ENCODE measurements around the gene CTF1. TPM values are rescaled to one million over a fixed set of nuclear protein-coding genes. Genes with fewer than 3 reads are reported as not detected.

The CTF1 gene
- total and polyA plus RNA-seq, 2 donors (not counting 1 experiment from before 2014, with no cell fraction given) = 0.78 to 0.81 TPM

- DNase-seq (no peak), ATAC-seq (ENCODE audit: low read depth) (no peak)
- Histone ChIP-seq H3K79me2 (ENCODE audit: control insufficient read depth, insufficient read depth, low read length) (no peaks in the 10 kb centered on the region), H3K4me3 (ENCODE audit: control extremely low read depth in 1 of 5, extremely low read depth in 1 of 5, insufficient read depth in 1 of 5, low read depth in 2 of 5, low read length in 4 of 5) (no peak overlapping the region), H3K9me3 (ENCODE audit: control extremely low read depth in 1 of 3, control insufficient read depth in 2 of 3, insufficient read depth in 1 of 3, low read length in 2 of 3) (no peaks in the 10 kb centered on the region), H3K4me2 (replicated peaks; ENCODE audit: low read depth, low read length, poor library complexity, severe bottlenecking) (no peak overlapping the region), H2AFZ (ENCODE audit: insufficient read depth, low read depth, low read length, poor library complexity, severe bottlenecking) (no peak overlapping the region), H3K4me1 (ENCODE audit: control insufficient read depth in 2 of 2, insufficient read depth in 2 of 2, low read length in 2 of 2) (no peaks in the 10 kb centered on the region), H3K27me3 (replicated peaks in 1 of 4; ENCODE audit: control extremely low read depth in 1 of 4, control insufficient read depth in 3 of 4, insufficient read depth in 4 of 4, low read length in 3 of 4) (no peaks in the 10 kb centered on the region), H4K20me1 (ENCODE audit: control insufficient read depth, insufficient read depth, low read length, poor library complexity, severe bottlenecking) (no peaks in the 10 kb centered on the region), H3K9ac (ENCODE audit: low read length) (no peak overlapping the region), H3K36me3 (replicated peaks in 1 of 2; ENCODE audit: control extremely low read depth in 1 of 2, control insufficient read depth in 1 of 2, extremely low read depth in 1 of 2, insufficient read depth in 2 of 2, low read length in 1 of 2) (no peaks in the 10 kb centered on the region), H3K27ac (ENCODE audit: low read length in 2 of 2) (no peak overlapping the region)
- ChIA-PET CTCF (no interaction called here), POLR2A (no interaction called here)
- no peak overlapping the region for H3K4me3 Mint-ChIP-seq
- no peaks in the 10 kb centered on the region for H3K27me3 Mint-ChIP-seq
- H3K9me3 Mint-ChIP-seq (ENCODE audit: insufficient read depth) = no peaks in the 10 kb centered on the region
- intact Hi-C loops (cut with micrococcal nuclease) = no loop called here
- H3K27ac Mint-ChIP-seq = no peak overlapping the region
- peaks cover 3% of the 10 kb centered on the region for H3K4me1 Mint-ChIP-seq
- WGBS (ENCODE audit: insufficient coverage) = 98% methylated on average over 6 of the region's 6 CpGs
- TF ChIP-seq CTCF (IDR thresholded peaks at IDR 0.05) (no peak), EZH2 (IDR thresholded peaks at IDR 0.05; ENCODE audit: borderline replicate concordance, insufficient read depth, low read depth, low read length, poor library complexity, severe bottlenecking) (no peak)
Observed at GRCh38 chr16:30912794-30913412, 16.5 kb downstream of the CTF1 start.

- ChIA-PET CTCF (interaction anchor here (1.2 to 1.3 kb wide), 2 partner anchors 13 to 71 kb away, joined by 3 read pairs; no protein-coding TSS in a partner anchor), POLR2A (interaction anchor here (0.6 kb wide), 1 partner anchor 12 kb away, joined by 3 read pairs; no protein-coding TSS in a partner anchor)
- Mint-ChIP-seq H3K4me1 (peaks cover 3% of the 10 kb centered on the region), H3K9me3 (ENCODE audit: insufficient read depth) (no peaks in the 10 kb centered on the region), H3K27ac (no peak overlapping the region), H3K27me3 (no peaks in the 10 kb centered on the region), H3K4me3 (no peak overlapping the region)
- 33% methylated on average over 3 of the region's 3 CpGs for WGBS (ENCODE audit: insufficient coverage)
- Histone ChIP-seq H3K4me1 (ENCODE audit: control insufficient read depth in 2 of 2, insufficient read depth in 2 of 2, low read length in 2 of 2) (no peaks in the 10 kb centered on the region), H3K4me3 (ENCODE audit: control extremely low read depth in 1 of 5, extremely low read depth in 1 of 5, insufficient read depth in 1 of 5, low read depth in 2 of 5, low read length in 4 of 5) (no peak overlapping the region), H3K27ac (ENCODE audit: low read length in 2 of 2) (no peak overlapping the region), H3K4me2 (replicated peaks; ENCODE audit: low read depth, low read length, poor library complexity, severe bottlenecking) (no peak overlapping the region), H2AFZ (ENCODE audit: insufficient read depth, low read depth, low read length, poor library complexity, severe bottlenecking) (no peak overlapping the region), H4K20me1 (ENCODE audit: control insufficient read depth, insufficient read depth, low read length, poor library complexity, severe bottlenecking) (no peaks in the 10 kb centered on the region), H3K36me3 (replicated peaks in 1 of 2; ENCODE audit: control extremely low read depth in 1 of 2, control insufficient read depth in 1 of 2, extremely low read depth in 1 of 2, insufficient read depth in 2 of 2, low read length in 1 of 2) (no peaks in the 10 kb centered on the region), H3K79me2 (ENCODE audit: control insufficient read depth, insufficient read depth, low read length) (no peaks in the 10 kb centered on the region), H3K27me3 (replicated peaks in 1 of 4; ENCODE audit: control extremely low read depth in 1 of 4, control insufficient read depth in 3 of 4, insufficient read depth in 4 of 4, low read length in 3 of 4) (no peaks in the 10 kb centered on the region), H3K9me3 (ENCODE audit: control extremely low read depth in 1 of 3, control insufficient read depth in 2 of 3, insufficient read depth in 1 of 3, low read length in 2 of 3) (no peaks in the 10 kb centered on the region), H3K9ac (ENCODE audit: low read length) (no peak overlapping the region)
- no peak for DNase-seq
- peak; percentile 41 for ATAC-seq (ENCODE audit: low read depth)
- intact Hi-C loops (cut with micrococcal nuclease) = no loop called here
- TF ChIP-seq CTCF (IDR thresholded peaks at IDR 0.05) (no peak), EZH2 (IDR thresholded peaks at IDR 0.05; ENCODE audit: borderline replicate concordance, insufficient read depth, low read depth, low read length, poor library complexity, severe bottlenecking) (no peak)
Observed at GRCh38 chr16:30914830-30915229, 18.4 kb downstream of the CTF1 start.
